ENCODE results near the gene MORC3. TPM values are rescaled to one million over a fixed set of nuclear protein-coding genes. Genes with fewer than 3 reads are reported as not detected.
"Not testable (repeated sequence)": the region's sequence is repeated elsewhere in the genome, so short reads cannot be mapped to it uniquely, and the experiment has no call there.

MORC3 gene
- polyA plus RNA-seq, 1 donor = 28.7 TPM

GRCh38 chr21:36396971-36397370 lies 77.0 kb downstream of the MORC3 start:
- Histone ChIP-seq H3K4me1 (ENCODE audit: control insufficient read depth, insufficient read depth, low read length) (no peaks in the 10 kb centered on the region), H3K36me3 (ENCODE audit: control insufficient read depth, insufficient read depth, low read length) (peaks cover 9% of the 10 kb centered on the region), H3K27ac (ENCODE audit: low read length) (no peak overlapping the region), H3K27me3 (ENCODE audit: control insufficient read depth, insufficient read depth, low read length) (no peaks in the 10 kb centered on the region), H3K9me3 (ENCODE audit: control insufficient read depth, low read depth, low read length) (peaks cover 8% of the 10 kb centered on the region), H3K4me3 (ENCODE audit: low read length) (no peak overlapping the region)
- WGBS (ENCODE audit: insufficient coverage, low lambda C conversion rate) = no CpG with 5 or more reads among the region's 4 CpGs
- no peak for DNase-seq

DNA sequence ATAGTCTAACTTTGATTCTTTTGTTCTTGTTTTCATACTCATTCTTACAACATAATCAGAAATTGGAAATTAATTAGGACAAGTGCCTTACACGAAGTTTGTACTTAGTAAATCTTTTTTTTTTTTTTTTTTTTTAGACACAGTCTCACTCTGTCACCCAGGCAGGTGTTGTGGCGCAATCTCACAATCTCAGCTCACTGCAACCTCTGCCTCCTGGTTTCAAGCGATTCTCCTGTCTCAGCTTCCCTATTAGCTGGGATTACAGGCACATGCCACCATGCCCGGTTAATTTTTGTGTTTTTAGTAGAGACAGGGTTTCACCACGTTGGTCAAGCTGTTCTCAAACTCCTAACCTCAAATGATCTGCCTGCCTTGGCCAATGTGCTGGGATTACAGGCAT lies 77.6 kb downstream of the MORC3 start:
- peaks cover 6% of the 10 kb centered on the region for H3K9me3 ChIP-seq (ENCODE audit: control insufficient read depth, low read depth, low read length)
- DNase-seq = no peak
- WGBS (ENCODE audit: insufficient coverage, low lambda C conversion rate) = 100% methylated on average over 1 of the region's 5 CpGs
- no peak overlapping the region for H3K4me3 ChIP-seq (ENCODE audit: low read length)
- no peaks in the 10 kb centered on the region for H3K27me3 ChIP-seq (ENCODE audit: control insufficient read depth, insufficient read depth, low read length)
- H3K27ac ChIP-seq (ENCODE audit: low read length) = no peak overlapping the region
- H3K4me1 ChIP-seq (ENCODE audit: control insufficient read depth, insufficient read depth, low read length) = no peaks in the 10 kb centered on the region
- peaks cover 9% of the 10 kb centered on the region for H3K36me3 ChIP-seq (ENCODE audit: control insufficient read depth, insufficient read depth, low read length)

GRCh38 chr21:36399736-36400135 lies 79.7 kb downstream of the MORC3 start:
- not testable (repeated sequence) for H3K27me3 ChIP-seq (ENCODE audit: control insufficient read depth, insufficient read depth, low read length); H3K4me1 ChIP-seq (ENCODE audit: control insufficient read depth, insufficient read depth, low read length); DNase-seq; H3K27ac ChIP-seq (ENCODE audit: low read length); H3K9me3 ChIP-seq (ENCODE audit: control insufficient read depth, low read depth, low read length); H3K4me3 ChIP-seq (ENCODE audit: low read length); H3K36me3 ChIP-seq (ENCODE audit: control insufficient read depth, insufficient read depth, low read length)
- no CpG with 5 or more reads among the region's 9 CpGs for WGBS (ENCODE audit: insufficient coverage, low lambda C conversion rate)

GRCh38 chr21:36400719-36401118 lies 80.7 kb downstream of the MORC3 start:
- 92% methylated on average over 2 of the region's 8 CpGs for WGBS (ENCODE audit: insufficient coverage, low lambda C conversion rate)
- peaks cover 7% of the 10 kb centered on the region for H3K36me3 ChIP-seq (ENCODE audit: control insufficient read depth, insufficient read depth, low read length)
- no peaks in the 10 kb centered on the region for H3K9me3 ChIP-seq (ENCODE audit: control insufficient read depth, low read depth, low read length)
- DNase-seq = no peak
- no peaks in the 10 kb centered on the region for H3K27me3 ChIP-seq (ENCODE audit: control insufficient read depth, insufficient read depth, low read length)
- no peak overlapping the region for H3K27ac ChIP-seq (ENCODE audit: low read length)
- H3K4me3 ChIP-seq (ENCODE audit: low read length) = no peak overlapping the region
- H3K4me1 ChIP-seq (ENCODE audit: control insufficient read depth, insufficient read depth, low read length) = no peaks in the 10 kb centered on the region

DNA sequence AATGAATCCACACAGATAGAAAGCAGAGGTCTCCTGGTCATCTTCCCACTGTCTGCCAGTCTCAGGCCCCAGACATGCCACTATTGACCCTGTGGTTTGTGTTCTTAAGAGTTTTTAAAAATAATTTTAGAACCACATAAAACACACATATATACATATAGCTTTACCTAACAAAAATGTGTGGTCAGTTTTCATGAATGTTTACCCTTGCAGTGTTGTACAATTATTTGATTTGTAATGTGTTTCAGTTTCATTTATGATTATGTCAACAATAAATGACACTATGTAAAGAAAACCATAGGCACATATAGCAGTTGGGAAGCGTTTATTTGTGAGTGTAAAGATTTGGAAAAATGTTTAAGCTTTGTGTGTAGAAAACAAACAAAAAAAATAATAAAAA lies 82.3 kb downstream of the MORC3 start:
- Histone ChIP-seq H3K27me3 (ENCODE audit: control insufficient read depth, insufficient read depth, low read length) (no peaks in the 10 kb centered on the region), H3K4me3 (ENCODE audit: low read length) (no peak overlapping the region), H3K27ac (ENCODE audit: low read length) (no peak overlapping the region), H3K4me1 (ENCODE audit: control insufficient read depth, insufficient read depth, low read length) (no peaks in the 10 kb centered on the region), H3K9me3 (ENCODE audit: control insufficient read depth, low read depth, low read length) (no peaks in the 10 kb centered on the region), H3K36me3 (ENCODE audit: control insufficient read depth, insufficient read depth, low read length) (peaks cover 5% of the 10 kb centered on the region)
- DNase-seq = no peak
- 56% methylated on average over 1 of the region's 1 CpG for WGBS (ENCODE audit: insufficient coverage, low lambda C conversion rate)

DNA sequence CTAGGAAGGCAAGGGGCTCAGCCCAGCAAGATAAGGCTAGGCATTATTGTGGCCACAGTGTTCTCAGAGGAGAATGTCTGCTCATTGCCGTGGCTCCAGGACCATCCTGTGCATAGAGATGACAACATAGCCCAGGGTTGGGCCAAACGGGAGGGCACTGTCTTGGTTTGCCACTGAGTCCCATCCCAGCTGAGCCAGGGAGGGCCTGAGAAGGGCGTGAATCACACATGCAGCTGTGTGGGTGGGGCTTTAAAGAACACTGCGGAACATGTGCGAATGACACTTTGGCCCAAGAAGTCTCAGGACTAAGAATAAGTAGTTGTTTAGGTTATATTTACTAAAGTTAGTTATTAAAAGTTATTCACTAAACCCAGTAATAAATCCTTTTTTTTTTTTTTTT lies 83.7 kb downstream of the MORC3 start:
- no peaks in the 10 kb centered on the region for H3K4me1 ChIP-seq (ENCODE audit: control insufficient read depth, insufficient read depth, low read length)
- H3K36me3 ChIP-seq (ENCODE audit: control insufficient read depth, insufficient read depth, low read length) = peaks cover 5% of the 10 kb centered on the region
- no peak overlapping the region for H3K27ac ChIP-seq (ENCODE audit: low read length)
- no peak overlapping the region for H3K4me3 ChIP-seq (ENCODE audit: low read length)
- WGBS (ENCODE audit: insufficient coverage, low lambda C conversion rate) = no CpG with 5 or more reads among the region's 5 CpGs
- no peaks in the 10 kb centered on the region for H3K9me3 ChIP-seq (ENCODE audit: control insufficient read depth, low read depth, low read length)
- no peaks in the 10 kb centered on the region for H3K27me3 ChIP-seq (ENCODE audit: control insufficient read depth, insufficient read depth, low read length)
- no peak for DNase-seq

- no peak overlapping the region for H3K27ac ChIP-seq (ENCODE audit: low read length)
- no peaks in the 10 kb centered on the region for H3K27me3 ChIP-seq (ENCODE audit: control insufficient read depth, insufficient read depth, low read length)
- peaks cover 7% of the 10 kb centered on the region for H3K36me3 ChIP-seq (ENCODE audit: control insufficient read depth, insufficient read depth, low read length)
- no CpG with 5 or more reads among the region's 6 CpGs for WGBS (ENCODE audit: insufficient coverage, low lambda C conversion rate)
- H3K4me1 ChIP-seq (ENCODE audit: control insufficient read depth, insufficient read depth, low read length) = no peaks in the 10 kb centered on the region
- no peak for DNase-seq
- no peak overlapping the region for H3K4me3 ChIP-seq (ENCODE audit: low read length)
- no peaks in the 10 kb centered on the region for H3K9me3 ChIP-seq (ENCODE audit: control insufficient read depth, low read depth, low read length)
Measured at GRCh38 chr21:36408568-36408967, 88.6 kb downstream of the MORC3 start.

DNA sequence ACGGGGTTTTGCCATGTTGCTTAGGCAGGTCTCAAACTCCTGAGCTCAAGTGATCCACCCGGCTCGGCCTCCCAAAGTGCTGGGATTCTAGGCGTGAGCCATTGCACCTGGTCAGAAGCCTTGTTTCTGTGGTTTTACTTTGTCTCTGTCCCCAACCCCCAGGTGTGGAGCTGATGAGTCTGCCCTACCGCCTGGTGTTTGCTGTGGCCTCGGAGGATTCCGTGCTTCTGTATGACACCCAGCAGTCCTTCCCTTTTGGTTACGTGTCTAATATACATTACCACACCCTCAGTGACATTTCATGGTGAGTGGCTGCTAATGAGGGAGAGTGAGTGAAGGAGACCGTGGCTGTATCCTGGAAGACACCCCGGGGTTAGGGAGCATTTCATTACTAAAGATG lies 91.3 kb downstream of the MORC3 start:
- WGBS (ENCODE audit: insufficient coverage, low lambda C conversion rate) = 100% methylated on average over 1 of the region's 10 CpGs
- H3K27ac ChIP-seq (ENCODE audit: low read length) = no peak overlapping the region
- no peaks in the 10 kb centered on the region for H3K4me1 ChIP-seq (ENCODE audit: control insufficient read depth, insufficient read depth, low read length)
- DNase-seq = no peak
- no peak overlapping the region for H3K4me3 ChIP-seq (ENCODE audit: low read length)
- H3K27me3 ChIP-seq (ENCODE audit: control insufficient read depth, insufficient read depth, low read length) = no peaks in the 10 kb centered on the region
- H3K9me3 ChIP-seq (ENCODE audit: control insufficient read depth, low read depth, low read length) = no peaks in the 10 kb centered on the region
- peaks cover 13% of the 10 kb centered on the region for H3K36me3 ChIP-seq (ENCODE audit: control insufficient read depth, insufficient read depth, low read length)

GRCh38 chr21:36412916-36413315 lies 92.9 kb downstream of the MORC3 start:
- WGBS (ENCODE audit: insufficient coverage, low lambda C conversion rate) = no CpG with 5 or more reads among the region's 11 CpGs
- Histone ChIP-seq H3K36me3 (ENCODE audit: control insufficient read depth, insufficient read depth, low read length) (peaks cover 13% of the 10 kb centered on the region), H3K4me3 (ENCODE audit: low read length) (no peak overlapping the region), H3K4me1 (ENCODE audit: control insufficient read depth, insufficient read depth, low read length) (no peaks in the 10 kb centered on the region), H3K27me3 (ENCODE audit: control insufficient read depth, insufficient read depth, low read length) (no peaks in the 10 kb centered on the region), H3K27ac (ENCODE audit: low read length) (no peak overlapping the region), H3K9me3 (ENCODE audit: control insufficient read depth, low read depth, low read length) (no peaks in the 10 kb centered on the region)
- DNase-seq = no peak

GRCh38 chr21:36415375-36415774 lies 95.4 kb downstream of the MORC3 start:
- Histone ChIP-seq H3K36me3 (ENCODE audit: control insufficient read depth, insufficient read depth, low read length) (peaks cover 13% of the 10 kb centered on the region), H3K4me3 (ENCODE audit: low read length) (no peak overlapping the region), H3K27me3 (ENCODE audit: control insufficient read depth, insufficient read depth, low read length) (no peaks in the 10 kb centered on the region), H3K9me3 (ENCODE audit: control insufficient read depth, low read depth, low read length) (no peaks in the 10 kb centered on the region), H3K27ac (ENCODE audit: low read length) (no peak overlapping the region), H3K4me1 (ENCODE audit: control insufficient read depth, insufficient read depth, low read length) (no peaks in the 10 kb centered on the region)
- DNase-seq = no peak
- WGBS (ENCODE audit: insufficient coverage, low lambda C conversion rate) = no CpG with 5 or more reads among the region's 6 CpGs

GRCh38 chr21:36419241-36419640 lies 99.2 kb downstream of the MORC3 start:
- Histone ChIP-seq H3K4me3 (ENCODE audit: low read length) (no peak overlapping the region), H3K27me3 (ENCODE audit: control insufficient read depth, insufficient read depth, low read length) (no peaks in the 10 kb centered on the region)
- no CpG with 5 or more reads among the region's 14 CpGs for WGBS (ENCODE audit: insufficient coverage, low lambda C conversion rate)

More at GRCh38 chr21:36419241-36419640, 99.2 kb downstream of the MORC3 start:
- peaks cover 3% of the 10 kb centered on the region for H3K36me3 ChIP-seq (ENCODE audit: control insufficient read depth, insufficient read depth, low read length)
- no peak for DNase-seq
- no peak overlapping the region for H3K27ac ChIP-seq (ENCODE audit: low read length)
- no peaks in the 10 kb centered on the region for H3K4me1 ChIP-seq (ENCODE audit: control insufficient read depth, insufficient read depth, low read length)
- peaks cover 6% of the 10 kb centered on the region for H3K9me3 ChIP-seq (ENCODE audit: control insufficient read depth, low read depth, low read length)

All from large intestine (tissue), 3 donors.